HepG2 (cell line): ENCODE data around the gene RNPS1. TPM values are rescaled to one million over a fixed set of nuclear protein-coding genes. Genes with fewer than 3 reads are reported as not detected.
A peak's percentile ranks its signal among the peaks of the same experiment; 100 is the strongest.

Experiments used
- ARID3A ChIP-seq: IDR thresholded peaks from 2 replicates; pipeline ENCODE4 v1.6.1; 2012; ENCODE audit warnings: low read depth, low read length, improper control_type of control experiment
- ATAD3A ChIP-seq: sonication (generic); formaldehyde crosslinking; IDR thresholded peaks from 2 replicates; pipeline ENCODE4 v1.4.0; 2020; ENCODE audit warnings: missing genetic modification reagents
- CEBPB ChIP-seq: IDR thresholded peaks from 2 replicates; pipeline ENCODE4 v1.6.1; 2011; ENCODE audit warnings: low read depth, low read length, improper control_type of control experiment, borderline replicate concordance
- ELF3 ChIP-seq: IDR thresholded peaks from 2 replicates; pipeline ENCODE4 v1.6.1; 2016; ENCODE audit warnings: missing genetic modification reagents, missing compliant biosample characterization
- GFI1 ChIP-seq: sonication (generic); formaldehyde crosslinking; IDR thresholded peaks from 2 replicates; pipeline ENCODE4 v1.5.0; 2020; ENCODE audit warnings: missing genetic modification reagents, mild to moderate bottlenecking, borderline replicate concordance
- KLF12 ChIP-seq: sonication (generic); formaldehyde crosslinking; IDR thresholded peaks from 2 replicates; pipeline ENCODE4 v1.4.0; 2020; ENCODE audit warnings: missing genetic modification reagents, borderline replicate concordance
- MIER2 ChIP-seq: IDR thresholded peaks from 2 replicates; pipeline ENCODE4 v1.6.1; 2016; ENCODE audit warnings: missing biosample characterization, missing genetic modification reagents
- MLXIP ChIP-seq: sonication (generic); formaldehyde crosslinking; IDR thresholded peaks from 2 replicates; pipeline ENCODE4 v1.9.0; 2021; ENCODE audit warnings: missing genetic modification reagents, borderline replicate concordance
- MTF1 ChIP-seq: sonication (generic); formaldehyde crosslinking; IDR thresholded peaks from 2 replicates; pipeline ENCODE4 v1.5.0; 2020; ENCODE audit warnings: missing genetic modification reagents
- SRSF9 ChIP-seq: fragments of 200-400 bp; formaldehyde crosslinking; IDR thresholded peaks from 2 replicates; pipeline ENCODE4 v1.6.1; 2018; ENCODE audit warnings: borderline replicate concordance, mild to moderate bottlenecking, low read depth, low read length; ENCODE audit not compliant: insufficient read depth, poor library complexity, severe bottlenecking
- ZFP91 ChIP-seq: sonication (generic); formaldehyde crosslinking; IDR thresholded peaks from 2 replicates; pipeline ENCODE4 v1.9.0; 2022; ENCODE audit warnings: missing genetic modification reagents, mild to moderate bottlenecking, borderline replicate concordance
- ZFY ChIP-seq: sonication (generic); formaldehyde crosslinking; IDR thresholded peaks from 2 replicates; pipeline ENCODE4 v1.4.0; 2020; ENCODE audit warnings: missing genetic modification reagents
- ZHX1 ChIP-seq: sonication (generic); formaldehyde crosslinking; IDR thresholded peaks from 2 replicates; pipeline ENCODE4 v1.8.1; 2022; ENCODE audit warnings: low read depth, mild to moderate bottlenecking, missing genetic modification reagents
- ZNF468 ChIP-seq: sonication (generic); formaldehyde crosslinking; IDR thresholded peaks from 2 replicates; pipeline ENCODE4 v1.8.0; 2022; ENCODE audit warnings: mild to moderate bottlenecking, moderate library complexity, missing genetic modification reagents
- ZNF652 ChIP-seq: IDR thresholded peaks from 2 replicates; pipeline ENCODE4 v1.6.1; 2016; ENCODE audit warnings: low read depth, borderline replicate concordance
- ZNF703 ChIP-seq: sonication (generic); formaldehyde crosslinking; IDR thresholded peaks from 2 replicates; pipeline ENCODE4 v1.5.1; 2020; ENCODE audit warnings: missing genetic modification reagents, mild to moderate bottlenecking, moderate library complexity, borderline replicate concordance
- ZNF720 ChIP-seq: sonication (generic); formaldehyde crosslinking; IDR thresholded peaks from 2 replicates; pipeline ENCODE4 v1.4.0; 2020; ENCODE audit warnings: missing genetic modification reagents
- ZNF788 ChIP-seq: sonication (generic); formaldehyde crosslinking; IDR thresholded peaks from 2 replicates; pipeline ENCODE4 v1.5.0; 2020; ENCODE audit warnings: mild to moderate bottlenecking, missing genetic modification reagents, borderline replicate concordance
- ZNF879 ChIP-seq: sonication (generic); formaldehyde crosslinking; IDR thresholded peaks from 2 replicates; pipeline ENCODE4 v1.8.1; 2023; ENCODE audit warnings: missing genetic modification reagents
- polyA plus RNA-seq, 8 experiments: library from polyadenylated mRNA; depleted of rRNA in 3 of 8; stranded (reverse) in 7 of 8; unstranded in 1 of 8; fragments of >200 nt; fragmentation: Illumina TruSeq in 4 of 8; extraction: Trizol in 4 of 8; gene quantifications; 2 replicates each; pipeline versions ENCODE4 v1.2.1 to v1.2.3, GENCODE V29; 2011 to 2016; ENCODE audit warnings: low read depth in 4 of 8, missing spikeins in 1 of 8, mixed read lengths in 1 of 8; ENCODE audit not compliant: insufficient read depth in 1 of 8
- total RNA-seq, 5 experiments: library from RNA; depleted of rRNA; stranded (reverse); fragments of >200 nt; fragmentation: Illumina TruSeq; extraction: Trizol; gene quantifications; 2 replicates each; pipeline ENCODE4 v1.2.3, GENCODE V29; 2016; ENCODE audit warnings: low read depth in 1 of 5

The RNPS1 gene
- total and polyA plus RNA-seq, 2 of the 13 experiments (the other 11 are each of a cell fraction or from before 2014, with no cell fraction given), result 126 to 133 TPM

- 0 out of 2 replicates have a peak, but pooled peaks have one; percentile 39 for TF ChIP-seq MLXIP (CRISPR knock-in tag)
- TF ChIP-seq ZNF652 (CRISPR knock-in tag), result peak; percentile 12; the same call in 1 of the 2 replicates
- TF ChIP-seq MTF1 (CRISPR knock-in tag), result no peak
- peak; percentile 88; the same call in 1 of the 2 replicates for TF ChIP-seq ZNF788 (CRISPR knock-in tag)
- TF ChIP-seq ATAD3A (CRISPR knock-in tag), result no peak
- TF ChIP-seq ARID3A, result no peak
- TF ChIP-seq SRSF9, result no peak
- no peak for TF ChIP-seq ZNF468
- TF ChIP-seq CEBPB, result no peak
- peak; percentile 59 for TF ChIP-seq GFI1
- no peak for TF ChIP-seq ZNF720 (CRISPR knock-in tag)
- TF ChIP-seq ZFP91 (CRISPR knock-in tag), result peak; percentile 93; the same call in 1 of the 2 replicates
- peak; percentile 88 for TF ChIP-seq ELF3 (CRISPR knock-in tag)
- TF ChIP-seq KLF12 (CRISPR knock-in tag), result peak; percentile 63; the same call in 1 of the 2 replicates
- peak; percentile 24; the same call in 1 of the 2 replicates for TF ChIP-seq MIER2 (CRISPR knock-in tag)
- TF ChIP-seq ZNF703 (CRISPR knock-in tag), result peak; percentile 55; the same call in 1 of the 2 replicates
- TF ChIP-seq ZFY (CRISPR knock-in tag), result peak; percentile 96
- 0 out of 2 replicates have a peak, but pooled peaks have one; percentile 24 for TF ChIP-seq ZNF879 (CRISPR knock-in tag)
- no peak; the same call in 1 of the 2 replicates for TF ChIP-seq ZHX1 (CRISPR knock-in tag)
Measured at GRCh38 chr16:2251296-2252111, 16.4 kb downstream of the RNPS1 start, which contains the start of gene ECI1 (continued).
